BJ (cell line): Measurements from ENCODE around the gene PRSS33. TPM values are rescaled to one million over a fixed set of nuclear protein-coding genes. Genes with fewer than 3 reads are reported as not detected.
A peak's percentile ranks its signal among the peaks of the same experiment; 100 is the strongest.

Experiments
- CTCF ChIA-PET: fragments of 350-600 bp; formaldehyde crosslinking; extraction: SDS; loops from one replicate; lab custom pipeline; 2021; ENCODE audit warnings: antibody characterized with exemption, inconsistent platforms; lab: Yijun Ruan, JAX
- POLR2A ChIA-PET: fragments of 300-600 bp; sonication (Branson Sonifier 250); formaldehyde crosslinking; extraction: SDS; loops from one replicate; lab custom pipeline; 2021; ENCODE audit warnings: antibody characterized with exemption; lab: Charles Lee
- DNase-seq: peaks from one replicate; pipeline ENCODE4 v3.0.0-alpha.2; 2011; ENCODE audit warnings: low read depth
- H3K27me3 ChIP-seq: 2 replicates; pipeline ENCODE4 v1.6.0; 2011; ENCODE audit warnings: low read length; ENCODE audit not compliant: control insufficient read depth, insufficient read depth
- H3K36me3 ChIP-seq: 2 replicates; pipeline ENCODE4 v1.5.1; 2011; ENCODE audit warnings: low read length; ENCODE audit not compliant: control insufficient read depth, insufficient read depth
- H3K4me3 ChIP-seq: 2 replicates; pipeline ENCODE4 v1.5.1; 2011; ENCODE audit warnings: low read depth, mild to moderate bottlenecking, control low read depth, low read length
- polyA plus RNA-seq: library from polyadenylated mRNA; depleted of rRNA; stranded (reverse); fragments of >200 nt; gene quantifications from 2 replicates; pipeline ENCODE4 v1.2.3, GENCODE V29; 2011
- TF ChIP-seq, protein P1 (sequence below): IDR thresholded peaks from 2 replicates; pipeline ENCODE4 v1.5.1; 2011; ENCODE audit warnings: low read depth, mild to moderate bottlenecking, control low read depth, inconsistent platforms, low read length, moderate library complexity; ENCODE audit not compliant: insufficient read depth

PRSS33 gene
- polyA plus RNA-seq, 1 experiment: not detected

DNA sequence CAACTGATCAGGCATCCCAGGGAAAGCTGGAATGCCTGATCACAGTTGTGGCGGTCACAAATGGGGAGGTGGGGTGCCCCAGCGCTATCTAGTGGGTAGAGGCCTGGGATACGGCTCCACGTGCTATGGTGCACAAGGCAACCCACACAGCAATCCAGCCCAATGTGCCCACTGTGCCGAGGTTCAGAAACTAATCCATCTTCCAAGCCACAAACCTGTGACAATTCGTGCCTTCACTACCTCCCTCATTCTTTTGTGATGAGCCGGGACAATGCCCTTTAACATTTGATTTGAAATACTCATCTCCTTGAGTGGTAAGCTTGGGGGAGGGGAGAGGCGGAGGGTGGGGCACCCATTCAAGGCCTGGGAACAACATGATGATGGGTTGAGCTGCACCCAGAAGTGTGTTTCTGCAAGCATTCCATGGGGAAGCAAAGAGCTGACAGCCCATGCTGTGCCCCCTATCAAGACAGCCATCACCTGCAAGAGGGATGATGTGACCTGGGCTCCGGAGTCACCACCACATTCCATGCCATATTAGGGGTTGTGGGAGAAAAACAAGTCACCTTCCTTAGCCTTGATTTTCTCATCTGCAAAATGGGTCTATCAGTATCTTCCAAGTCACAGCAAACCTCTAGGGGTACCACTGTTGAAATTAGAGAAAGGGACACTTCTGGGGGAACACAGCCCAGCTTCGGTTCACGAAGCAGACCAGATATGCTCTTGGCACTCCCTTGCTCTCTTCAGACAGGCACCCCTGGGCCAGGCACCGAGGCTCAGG is 14.0 kb downstream of the PRSS33 start:
- H3K4me3 ChIP-seq: no peak overlapping the region
- ChIA-PET CTCF (no interaction called here), POLR2A (no interaction called here)
- TF ChIP-seq, protein P1, sequence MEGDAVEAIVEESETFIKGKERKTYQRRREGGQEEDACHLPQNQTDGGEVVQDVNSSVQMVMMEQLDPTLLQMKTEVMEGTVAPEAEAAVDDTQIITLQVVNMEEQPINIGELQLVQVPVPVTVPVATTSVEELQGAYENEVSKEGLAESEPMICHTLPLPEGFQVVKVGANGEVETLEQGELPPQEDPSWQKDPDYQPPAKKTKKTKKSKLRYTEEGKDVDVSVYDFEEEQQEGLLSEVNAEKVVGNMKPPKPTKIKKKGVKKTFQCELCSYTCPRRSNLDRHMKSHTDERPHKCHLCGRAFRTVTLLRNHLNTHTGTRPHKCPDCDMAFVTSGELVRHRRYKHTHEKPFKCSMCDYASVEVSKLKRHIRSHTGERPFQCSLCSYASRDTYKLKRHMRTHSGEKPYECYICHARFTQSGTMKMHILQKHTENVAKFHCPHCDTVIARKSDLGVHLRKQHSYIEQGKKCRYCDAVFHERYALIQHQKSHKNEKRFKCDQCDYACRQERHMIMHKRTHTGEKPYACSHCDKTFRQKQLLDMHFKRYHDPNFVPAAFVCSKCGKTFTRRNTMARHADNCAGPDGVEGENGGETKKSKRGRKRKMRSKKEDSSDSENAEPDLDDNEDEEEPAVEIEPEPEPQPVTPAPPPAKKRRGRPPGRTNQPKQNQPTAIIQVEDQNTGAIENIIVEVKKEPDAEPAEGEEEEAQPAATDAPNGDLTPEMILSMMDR: no peak
- H3K36me3 ChIP-seq: peaks cover 48% of the 10 kb centered on the region
- no peaks in the 10 kb centered on the region for H3K27me3 ChIP-seq
- no peak for DNase-seq

DNA sequence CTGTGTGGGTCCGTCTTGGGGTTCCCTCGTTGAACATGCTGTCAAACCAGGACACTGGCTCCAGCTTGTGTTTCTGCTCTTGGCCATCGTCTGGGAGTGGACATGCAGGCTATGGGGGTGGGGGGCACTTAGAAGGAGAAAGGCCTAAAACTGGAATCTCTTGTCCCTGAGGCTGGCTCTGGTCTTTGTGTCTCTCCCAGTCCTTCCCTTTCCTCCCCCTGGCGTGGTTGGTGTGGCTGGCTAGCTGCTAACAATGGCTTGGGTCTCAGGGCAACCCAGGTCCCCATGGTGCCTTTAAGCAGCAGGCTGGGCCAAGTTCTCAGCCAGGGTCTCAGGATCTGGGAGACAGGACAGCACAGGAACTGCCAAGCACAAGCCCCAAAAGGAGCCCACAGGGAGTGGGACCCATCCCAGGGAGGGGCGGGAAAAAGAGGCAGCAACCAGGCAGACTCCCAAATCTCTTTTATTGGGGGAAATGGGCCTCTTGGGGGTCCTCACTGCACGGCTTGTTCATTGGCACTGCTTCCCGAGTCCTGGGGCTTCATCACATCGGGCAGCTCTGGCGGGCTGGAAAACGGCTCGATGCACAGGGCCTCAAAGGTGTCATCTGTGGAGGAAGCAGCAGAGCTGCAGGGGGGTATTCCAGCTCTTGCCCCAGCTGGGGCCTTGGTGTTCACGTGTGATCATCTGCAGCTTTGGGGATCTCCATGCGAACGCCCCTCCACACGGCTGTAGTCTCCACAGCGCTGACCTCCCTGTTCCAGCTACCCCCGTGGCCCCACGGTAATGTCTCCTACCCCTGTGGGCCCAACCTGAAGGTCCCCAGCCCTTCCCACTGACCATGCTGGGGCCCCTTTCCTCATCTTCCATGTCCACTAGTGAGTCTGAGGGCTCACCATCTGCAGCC is 15.6 kb downstream of the PRSS33 start:
- H3K36me3 ChIP-seq: peaks cover 64% of the 10 kb centered on the region
- ChIA-PET POLR2A (no interaction called here), CTCF (interaction anchor here (1.0 kb wide), 1 partner anchor 12 kb away, joined by 4 read pairs; no protein-coding TSS in a partner anchor)
- H3K4me3 ChIP-seq: no peak overlapping the region
- TF ChIP-seq, protein P1: no peak
- H3K27me3 ChIP-seq: no peaks in the 10 kb centered on the region
- no peak for DNase-seq

DNA sequence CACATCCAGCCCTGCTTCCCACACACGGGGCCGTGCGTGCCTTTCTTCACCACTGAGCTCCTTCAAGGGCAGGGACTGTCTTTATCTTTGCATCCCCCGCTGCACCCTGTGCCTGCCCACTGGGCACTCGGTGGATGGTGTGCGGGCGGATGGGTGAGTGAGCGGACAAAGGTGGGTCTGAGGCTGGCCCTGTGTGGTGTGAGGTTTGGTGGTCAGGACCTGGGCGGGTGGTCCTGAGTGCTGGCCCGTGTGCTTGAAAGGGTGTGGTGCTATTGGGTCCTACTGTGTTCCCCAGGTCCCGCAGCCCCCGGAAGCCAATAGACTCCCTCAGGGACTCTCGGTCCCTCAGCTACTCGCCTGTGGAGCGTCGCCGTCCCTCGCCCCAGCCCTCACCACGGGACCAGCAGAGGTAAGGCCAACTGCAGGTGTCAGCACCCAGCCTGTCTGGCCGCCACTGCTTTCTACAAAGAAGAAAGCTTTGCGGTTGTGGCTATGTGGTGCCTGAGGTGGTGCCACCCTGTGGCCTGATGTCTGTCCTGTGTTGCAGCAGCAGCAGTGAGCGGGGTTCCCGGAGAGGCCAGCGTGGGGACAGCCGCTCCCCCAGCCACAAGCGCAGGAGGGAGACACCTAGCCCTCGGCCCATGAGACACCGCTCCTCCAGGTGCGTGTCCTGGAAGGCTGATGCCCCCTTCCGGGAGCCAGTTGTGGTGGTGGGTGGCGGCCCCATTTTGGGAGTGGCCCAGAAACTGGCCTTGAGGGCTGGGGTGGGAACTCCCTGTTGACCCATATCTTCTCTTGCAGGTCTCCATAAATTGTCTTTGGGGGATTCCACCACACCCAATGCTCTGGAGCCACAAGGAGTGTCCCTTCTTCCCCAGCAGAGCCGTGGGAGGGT is 17.1 kb downstream of the PRSS33 start:
- POLR2A ChIA-PET: no interaction called here
- no peak for DNase-seq
- H3K36me3 ChIP-seq: peaks cover 72% of the 10 kb centered on the region
- no peaks in the 10 kb centered on the region for H3K27me3 ChIP-seq
- H3K4me3 ChIP-seq: no peak overlapping the region
- TF ChIP-seq, protein P1: 0 out of 2 replicates have a peak, but pooled peaks have one; percentile 3
- CTCF ChIA-PET: no interaction called here

DNA sequence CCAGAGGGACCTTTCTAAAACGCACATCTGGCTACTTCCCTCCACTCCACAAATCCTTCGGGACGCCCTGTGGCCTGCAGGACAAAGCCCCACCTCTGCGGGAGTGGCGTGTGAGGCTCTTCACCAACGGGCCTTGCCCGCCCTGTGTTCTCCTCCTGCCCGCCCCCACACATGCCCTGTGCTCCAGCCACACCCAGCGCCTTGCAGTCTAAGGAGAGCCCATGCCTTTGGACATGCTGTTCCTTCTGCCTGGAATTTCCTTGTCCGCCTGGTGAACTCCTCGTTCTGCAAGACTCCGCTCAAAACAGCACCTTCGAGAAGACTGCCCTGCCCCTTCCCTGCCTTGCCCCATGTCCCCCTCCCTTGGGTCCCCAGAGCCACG is 17.7 kb downstream of the PRSS33 start:
- no peak overlapping the region for H3K4me3 ChIP-seq
- TF ChIP-seq, protein P1: no peak
- ChIA-PET CTCF (interaction anchor here (1.5 kb wide), 1 partner anchor 69 kb away, joined by 4 read pairs; no protein-coding TSS in a partner anchor), POLR2A (no interaction called here)
- no peaks in the 10 kb centered on the region for H3K27me3 ChIP-seq
- H3K36me3 ChIP-seq: peaks cover 72% of the 10 kb centered on the region
- no peak for DNase-seq
